NCI-H1105 treated with DMSO at 0.1 percent for 48 hours (cell line): ENCODE measurements around the gene WDR4.
"Not testable (repeated sequence)": the region's sequence is repeated elsewhere in the genome, so short reads cannot be mapped to it uniquely, and the experiment has no call there.

Experiments
- DNase-seq: peaks from one replicate; lab custom pipeline; 2025; lab: John Stamatoyannopoulos, UW

The WDR4 gene

GRCh38 chr21:42839271-42840231 is 39.8 kb downstream of the WDR4 start:
- DNase-seq: no peak

- not testable (repeated sequence) for DNase-seq
Observed at GRCh38 chr21:42838212-42838690, 41.1 kb downstream of the WDR4 start.

- DNase-seq: no peak
Observed at GRCh38 chr21:42837421-42838211, 41.7 kb downstream of the WDR4 start.

GRCh38 chr21:42836767-42837301 is 42.5 kb downstream of the WDR4 start:
- DNase-seq: no peak

GRCh38 chr21:42836402-42836666 is 43.0 kb downstream of the WDR4 start:
- no peak for DNase-seq

- no peak for DNase-seq
Observed at GRCh38 chr21:42835611-42836401, 43.5 kb downstream of the WDR4 start.

GRCh38 chr21:42835211-42835610 is 44.1 kb downstream of the WDR4 start:
- no peak for DNase-seq

- no peak for DNase-seq
Observed at GRCh38 chr21:42834726-42835191, 44.6 kb downstream of the WDR4 start.

- no peak for DNase-seq
Observed at GRCh38 chr21:42833859-42834725, 45.2 kb downstream of the WDR4 start.

GRCh38 chr21:42833439-42833815 is 45.9 kb downstream of the WDR4 start:
- peak; percentile 24 for DNase-seq

GRCh38 chr21:42832321-42832630 is 47.1 kb downstream of the WDR4 start:
- not testable (repeated sequence) for DNase-seq

- DNase-seq: no peak
Observed at GRCh38 chr21:42830456-42831455, 48.6 kb downstream of the WDR4 start.

- no peak for DNase-seq
Observed at GRCh38 chr21:42829954-42830353, 49.4 kb downstream of the WDR4 start.

GRCh38 chr21:42829417-42829816 is 49.9 kb downstream of the WDR4 start:
- DNase-seq: no peak

GRCh38 chr21:42827588-42827987 is 51.8 kb downstream of the WDR4 start:
- no peak for DNase-seq

- peak; percentile 32 for DNase-seq
Observed at GRCh38 chr21:42820616-42821465, 58.5 kb downstream of the WDR4 start.

GRCh38 chr21:42819861-42820615 is 59.3 kb downstream of the WDR4 start:
- no peak for DNase-seq

GRCh38 chr21:42818328-42818749 is 61.0 kb downstream of the WDR4 start:
- DNase-seq: peak; percentile 52
